Heart right ventricle (tissue), 16 donors: ENCODE results near the gene PRKCE. TPM values are rescaled to one million over a fixed set of nuclear protein-coding genes. Genes with fewer than 3 reads are reported as not detected.
A peak's percentile ranks its signal among the peaks of the same experiment; 100 is the strongest.

ENCODE experiments used
- ATAC-seq, 8 donors: fragments of 200-7000 bp; cut with Tn5 transposase; one replicate each; pipeline ENCODE4 v1.9.1; 2020; ENCODE audit warnings: mild to moderate bottlenecking in 8 of 8, moderate library complexity in 8 of 8, moderate number of reproducible peaks in 1 of 8
- DNase-seq, 2 donors: peaks; one replicate each; pipeline ENCODE4 v3.0.0-alpha.2; 2020
- H3K27ac ChIP-seq, 10 donors: fragments of 200-600 bp; sonication (generic) in 2 of 10; one replicate each; pipeline versions ENCODE4 v1.5.0 to v1.8.0; 2020 to 2022; ENCODE audit warnings: mild to moderate bottlenecking in 3 of 10
- H3K27me3 ChIP-seq, 7 donors: fragments of 200-600 bp; one replicate each; pipeline ENCODE4 v1.8.0; 2021 to 2022; ENCODE audit warnings: mild to moderate bottlenecking in 2 of 7
- H3K36me3 ChIP-seq, 9 donors: fragments of 200-600 bp; sonication (generic) in 1 of 9; one replicate each; pipeline versions ENCODE4 v1.5.0 to v1.8.0; 2020 to 2022; ENCODE audit warnings: mild to moderate bottlenecking in 2 of 9
- H3K4me1 ChIP-seq, 9 donors: fragments of 200-600 bp; sonication (generic) in 1 of 9; one replicate each; pipeline versions ENCODE4 v1.5.0 to v1.8.0; 2020 to 2022; ENCODE audit warnings: mild to moderate bottlenecking in 4 of 9
- H3K4me3 ChIP-seq, 10 donors: fragments of 200-600 bp; sonication (generic) in 2 of 10; one replicate each; pipeline versions ENCODE4 v1.5.0 to v1.8.0; 2020 to 2022; ENCODE audit warnings: mild to moderate bottlenecking in 7 of 10, moderate library complexity in 2 of 10
- H3K9me3 ChIP-seq, 11 donors: fragments of 200-600 bp in 10 of 11; sonication (generic) in 2 of 11; one replicate each; pipeline versions ENCODE4 v1.5.0 to v1.8.0; 2013 to 2022; ENCODE audit warnings: mild to moderate bottlenecking in 2 of 11, control low read depth in 1 of 11, moderate library complexity in 1 of 11
- CTCF ChIP-seq, 9 donors: fragments of 200-600 bp; sonication (generic) in 2 of 9; IDR thresholded peaks; one replicate each; pipeline versions ENCODE4 v1.5.0 to v1.8.0; 2021 to 2022; ENCODE audit warnings: antibody characterized with exemption in 9 of 9, mild to moderate bottlenecking in 5 of 9, moderate library complexity in 1 of 9
- WGBS, 2 donors: extraction: QIAGEN DNeasy Blood & Tissue Kit; methylation state at CpG; one replicate each; pipeline ENCODE4 v1.1.7; 2013; ENCODE audit warnings: inconsistent platforms in 1 of 2; 5-methylcytosine and 5-hydroxymethylcytosine counted together
- intact Hi-C, 10 donors: fragments of 100-400 bp; cut with DNase I; formaldehyde crosslinking; loops; one replicate each; pipeline versions ENCODE4 v1.11.1 to v1.14.2; 2022
- polyA plus RNA-seq, 2 donors: library from polyadenylated mRNA; stranded (reverse); fragments of 200-250 nt; gene quantifications; one replicate each; pipeline ENCODE4 v1.2.3, GENCODE V29; 2013
- total RNA-seq, 10 donors: library from RNA; stranded (reverse); fragmentation: NEBNext Ultra II Directional in 3 of 10; extraction: Animal tissue kit (Norgen Biotek cat#: 25700) in 3 of 10; gene quantifications; one replicate each; pipeline versions ENCODE4 v1.2.1 to v1.2.4, GENCODE V29; 2021 to 2023
- donor health status: Arrhythmogenic right ventricular cardiomyopathy.
- donor health status: ischemic (EF 13 %, LVEDD 7.1; RV severe dilation, severe dysfunction).
- donor health status: healthy with polysubstance abuse.
- donor health status: DM: no; HTN: yes; CAD: no.
- donor health status: DM: no; HTN: no; CAD: no.
- donor health status: ischemic (EF 25% LVEDD 6.9; RV normal size, moderate dysfunction).
- donor health status: ischemic (EF 25% LVEDD 5.7; RV mildly dilated, moderate dysfunction).
- donor health status: healthy.
- donor health status: DM: yes; HTN: yes; CAD: no.
- donor health status: Ischemic cardiomyopathy.
- donor health status: ischemic (EF 35%, LVEDD 5.7; RV mildly dilated, moderate dysfunction).
- donor health status: nonischemic (EF 11% LVEDD 7.7; RV severe dilation, severe dysfunction).
- donor health status: DM: yes; HTN: yes; CAD: no.
- donor health status: PGD.
- donor health status: ischemic (EF 29% LVEDD 5.4; RV normal size, mild dysfunction).
- donor health status: nonischemic (EF 23%, LVEDD 6.1; RV moderate dilation, normal function).

PRKCE gene
- total and polyA plus RNA-seq, 12 donors = 3.7 to 22.7 (median 16.7) TPM

- no peak for TF ChIP-seq CTCF (IDR thresholded peaks at IDR 0.05)
Observed at GRCh38 chr2:46188041-46188716, 536.7 kb downstream of the PRKCE start.

GRCh38 chr2:46193356-46193755, 541.9 kb downstream of the PRKCE start:
- no peak for TF ChIP-seq CTCF (IDR thresholded peaks at IDR 0.05)
- peaks cover 8 to 32% (median 18%) of the 10 kb centered on the region in 9 donors for H3K4me1 ChIP-seq
- H3K36me3 ChIP-seq = no peaks in the 10 kb centered on the region
- no peak overlapping the region for H3K4me3 ChIP-seq
- intact Hi-C loops = loop anchor here in 1 of 10 donors (5.0 kb wide), 1 partner anchor 59 kb away; no protein-coding TSS in a partner anchor
- H3K9me3 ChIP-seq = no peaks in the 10 kb centered on the region
- no peak overlapping the region for H3K27ac ChIP-seq
- no peak for ATAC-seq
- WGBS, 2 donors = 61 to 77% methylated on average over 4 of the region's 4 CpGs
- no peaks in the 10 kb centered on the region for H3K27me3 ChIP-seq
- no peak for DNase-seq

More at GRCh38 chr2:46188041-46188716, 536.7 kb downstream of the PRKCE start:
- DNase-seq (no peak), ATAC-seq (peak in 2 of 8 donors; percentile 10 to 41)
- Histone ChIP-seq H3K27ac (peak overlapping the region in 6 of 10 donors; percentile 37 to 89 (median 82)), H3K27me3 (no peaks in the 10 kb centered on the region), H3K9me3 (no peaks in the 10 kb centered on the region), H3K36me3 (peaks cover 0 to 17% (median 0%) of the 10 kb centered on the region in 9 donors), H3K4me1 (peaks cover 0 to 31% (median 20%) of the 10 kb centered on the region in 9 donors), H3K4me3 (no peak overlapping the region)
- WGBS, 2 donors = 86 to 88% methylated on average over 7 of the region's 7 CpGs
- intact Hi-C loops = loop anchor here in 1 of 10 donors (10.0 kb wide), 1 partner anchor 87 kb away; no protein-coding TSS in a partner anchor

- no peaks in the 10 kb centered on the region for H3K36me3 ChIP-seq
- no peaks in the 10 kb centered on the region for H3K9me3 ChIP-seq
- no peak for ATAC-seq
- no peak for DNase-seq
- peaks cover 12 to 32% (median 23%) of the 10 kb centered on the region in 9 donors for H3K4me1 ChIP-seq
- no peak overlapping the region for H3K4me3 ChIP-seq
- intact Hi-C loops = loop anchor here in 1 of 10 donors (5.0 kb wide), 1 partner anchor 58 kb away; no protein-coding TSS in a partner anchor
- WGBS, 2 donors = 92 to 95% methylated on average over 3 of the region's 3 CpGs
- TF ChIP-seq CTCF (IDR thresholded peaks at IDR 0.05) = no peak
- H3K27me3 ChIP-seq = no peaks in the 10 kb centered on the region
- H3K27ac ChIP-seq = no peak overlapping the region
Observed at GRCh38 chr2:46193855-46194254, 542.4 kb downstream of the PRKCE start.

GRCh38 chr2:46194856-46195255, 543.4 kb downstream of the PRKCE start:
- no peak for TF ChIP-seq CTCF (IDR thresholded peaks at IDR 0.05)
- intact Hi-C loops = loop anchor here in 1 of 10 donors (5.0 kb wide), 1 partner anchor 57 kb away; no protein-coding TSS in a partner anchor

More at GRCh38 chr2:46194856-46195255, 543.4 kb downstream of the PRKCE start:
- ATAC-seq (no peak), DNase-seq (no peak)
- Histone ChIP-seq H3K4me3 (no peak overlapping the region), H3K9me3 (no peaks in the 10 kb centered on the region), H3K4me1 (peaks cover 15 to 41% (median 32%) of the 10 kb centered on the region in 9 donors), H3K36me3 (no peaks in the 10 kb centered on the region), H3K27ac (no peak overlapping the region), H3K27me3 (no peaks in the 10 kb centered on the region)
- WGBS, 2 donors = 76 to 78% methylated on average over 2 of the region's 2 CpGs
